Hepatocyte (in vitro differentiated cells): ENCODE measurements around the gene WBP4.

Experiments used
- CTCF ChIP-seq: fragments of 200-600 bp; sonication (generic); IDR thresholded peaks from 2 replicates; pipeline ENCODE4 v1.5.1; 2016; ENCODE audit warnings: antibody characterized with exemption, mild to moderate bottlenecking; ENCODE audit not compliant: poor library complexity
- EZH2 ChIP-seq: fragments of 200-600 bp; sonication (generic); IDR thresholded peaks from 2 replicates; pipeline ENCODE4 v1.6.1; 2016; ENCODE audit warnings: antibody characterized with exemption, mild to moderate bottlenecking, borderline replicate concordance

- TF ChIP-seq EZH2 (no peak), CTCF (no peak)
These were observed 610 bp upstream of the WBP4 start for GRCh38 chr13:41060724-41061074.
